ENCODE measurements around the gene GPR37L1.
A peak's percentile ranks its signal among the peaks of the same experiment; 100 is the strongest.
"Not testable (repeated sequence)": the region's sequence is repeated elsewhere in the genome, so short reads cannot be mapped to it uniquely, and the experiment has no call there.

GPR37L1 gene

GRCh38 chr1:202107801-202108731, 14.7 kb upstream of the GPR37L1 start:
- FAIRE-seq (peak; percentile 81), DNase-seq (ENCODE audit: low spot score) (peak; percentile 78)

- DNase-seq (ENCODE audit: low spot score) (no peak), FAIRE-seq (no peak)
Observed at GRCh38 chr1:202110977-202111376, 11.7 kb upstream of the GPR37L1 start.

GRCh38 chr1:202111589-202111988, 11.1 kb upstream of the GPR37L1 start:
- FAIRE-seq; DNase-seq (ENCODE audit: low spot score): not testable (repeated sequence)

- DNase-seq (ENCODE audit: low spot score) = peak; percentile 82
- FAIRE-seq = peak; percentile 59
Observed at GRCh38 chr1:202112859-202113689, 9.6 kb upstream of the GPR37L1 start.

- no peak for FAIRE-seq
- DNase-seq (ENCODE audit: low spot score) = no peak
Observed at GRCh38 chr1:202113690-202114300, 8.9 kb upstream of the GPR37L1 start.

- DNase-seq (ENCODE audit: low spot score) (no peak), FAIRE-seq (no peak)
Observed at GRCh38 chr1:202116287-202116686, 6.4 kb upstream of the GPR37L1 start.

- DNase-seq (ENCODE audit: low spot score) (no peak), FAIRE-seq (no peak)
Observed at GRCh38 chr1:202117898-202118371, 4.8 kb upstream of the GPR37L1 start.

GRCh38 chr1:202121006-202121405, 1.7 kb upstream of the GPR37L1 start:
- FAIRE-seq (no peak), DNase-seq (ENCODE audit: low spot score) (no peak)

- DNase-seq (ENCODE audit: low spot score) = no peak
- FAIRE-seq = no peak
Observed at GRCh38 chr1:202123336-202123813, 658 bp downstream of the GPR37L1 start.

- no peak for FAIRE-seq
- DNase-seq (ENCODE audit: low spot score) = no peak
Observed at GRCh38 chr1:202124142-202124541, 1.4 kb downstream of the GPR37L1 start.

- no peak for FAIRE-seq
- DNase-seq (ENCODE audit: low spot score) = no peak
Observed at GRCh38 chr1:202125611-202126010, 2.9 kb downstream of the GPR37L1 start.

GRCh38 chr1:202126426-202126825, 3.7 kb downstream of the GPR37L1 start:
- FAIRE-seq (no peak), DNase-seq (ENCODE audit: low spot score) (no peak)

GRCh38 chr1:202127061-202127460, 4.3 kb downstream of the GPR37L1 start:
- no peak for DNase-seq (ENCODE audit: low spot score)
- no peak for FAIRE-seq

GRCh38 chr1:202127836-202128622, 5.3 kb downstream of the GPR37L1 start:
- no peak for DNase-seq (ENCODE audit: low spot score)
- FAIRE-seq = no peak

- DNase-seq (ENCODE audit: low spot score) = no peak
- FAIRE-seq = no peak
Observed at GRCh38 chr1:202129453-202130296, 7.0 kb downstream of the GPR37L1 start.

- FAIRE-seq (no peak), DNase-seq (ENCODE audit: low spot score) (no peak)
Observed at GRCh38 chr1:202130297-202130721, 7.6 kb downstream of the GPR37L1 start.

GRCh38 chr1:202130816-202131522, 8.3 kb downstream of the GPR37L1 start:
- DNase-seq (ENCODE audit: low spot score) (no peak), FAIRE-seq (no peak)

- no peak for FAIRE-seq
Observed at GRCh38 chr1:202131956-202132821, 9.5 kb downstream of the GPR37L1 start.

More at GRCh38 chr1:202131956-202132821, 9.5 kb downstream of the GPR37L1 start:
- DNase-seq (ENCODE audit: low spot score) = no peak

All from RCC 7860 (cell line).